HG02642 (cell line): Measurements from ENCODE around the gene DCAF16.

Experiments
- ATAC-seq: cut with Tn5 transposase; IDR thresholded peaks from one replicate; pipeline ENCODE4 v1.9.1; 2021; ENCODE audit warnings: mild to moderate bottlenecking; ENCODE audit not compliant: unreplicated experiment, poor library complexity

DCAF16 gene

GRCh38 chr4:17785858-17786257 is 24.7 kb downstream of the DCAF16 start:
- ATAC-seq = no peak

- ATAC-seq = no peak
Measured at GRCh38 chr4:17781300-17782287, 29.0 kb downstream of the DCAF16 start, which contains the start of gene FAM184B. Gene FAM184B, minus strand, starts transcription at chr4:17781621. Its CDS starts 322 bp downstream, at chr4:17781299.

- ATAC-seq = no peak
Measured at GRCh38 chr4:17780501-17781299, 29.9 kb downstream of the DCAF16 start.

- ATAC-seq = no peak
Measured at GRCh38 chr4:17778431-17778830, 32.1 kb downstream of the DCAF16 start.

GRCh38 chr4:17773135-17773698 is 37.3 kb downstream of the DCAF16 start:
- ATAC-seq = no peak

- ATAC-seq = no peak
Measured at GRCh38 chr4:17771284-17771908, 39.2 kb downstream of the DCAF16 start.

- ATAC-seq = no peak
Measured at GRCh38 chr4:17770845-17771244, 39.7 kb downstream of the DCAF16 start.

- ATAC-seq = no peak
Measured at GRCh38 chr4:17769406-17770174, 41.0 kb downstream of the DCAF16 start.

- ATAC-seq = no peak
Measured at GRCh38 chr4:17766826-17767458, 43.6 kb downstream of the DCAF16 start.

- no peak for ATAC-seq
Measured at GRCh38 chr4:17765514-17766286, 44.9 kb downstream of the DCAF16 start.

GRCh38 chr4:17763931-17764330 is 46.6 kb downstream of the DCAF16 start:
- no peak for ATAC-seq

GRCh38 chr4:17763416-17763815 is 47.1 kb downstream of the DCAF16 start:
- no peak for ATAC-seq

- ATAC-seq = no peak
Measured at GRCh38 chr4:17762726-17763125, 47.8 kb downstream of the DCAF16 start.

- no peak for ATAC-seq
Measured at GRCh38 chr4:17761062-17761461, 49.5 kb downstream of the DCAF16 start.

- no peak for ATAC-seq
Measured at GRCh38 chr4:17760626-17761025, 49.9 kb downstream of the DCAF16 start.

GRCh38 chr4:17758485-17758884 is 52.1 kb downstream of the DCAF16 start:
- ATAC-seq = no peak

- no peak for ATAC-seq
Measured at GRCh38 chr4:17757621-17758020, 52.9 kb downstream of the DCAF16 start.

- ATAC-seq = no peak
Measured at GRCh38 chr4:17753646-17754045, 56.9 kb downstream of the DCAF16 start.
